WTC11 (cell line): ENCODE measurements around the gene CDK17. TPM values are rescaled to one million over a fixed set of nuclear protein-coding genes. Genes with fewer than 3 reads are reported as not detected.

ENCODE experiments used
- ATAC-seq: fragments of 200-7000 bp; cut with Tn5 transposase; 2 replicates; pipeline ENCODE4 v1.10.0; 2021; ENCODE audit warnings: mild to moderate bottlenecking, moderate library complexity
- CTCF ChIA-PET: fragments of 300-600 bp; sonication (Branson Sonifier 250); formaldehyde crosslinking; loops from one replicate; lab custom pipeline; 2021; ENCODE audit warnings: antibody characterized with exemption; lab: Charles Lee
- POLR2A ChIA-PET: fragments of 350-600 bp; sonication (Branson Sonifier 250); formaldehyde crosslinking; loops from one replicate; lab custom pipeline; 2021; ENCODE audit warnings: antibody characterized with exemption; lab: Charles Lee
- DNase-seq: peaks from one replicate; pipeline ENCODE4 v3.0.0; 2021; ENCODE audit warnings: low spot score
- H3K27ac Mint-ChIP-seq: 2 replicates; pipeline ENCODE4 v1.8.0; 2021; ENCODE audit warnings: mixed read lengths
- H3K27me3 Mint-ChIP-seq: 2 replicates; pipeline ENCODE4 v1.8.0; 2021; ENCODE audit warnings: low read depth, mild to moderate bottlenecking, moderate library complexity, mixed read lengths
- H3K36me3 Mint-ChIP-seq: 2 replicates; pipeline ENCODE4 v1.8.0; 2021; ENCODE audit warnings: mixed read lengths
- H3K4me1 Mint-ChIP-seq: 2 replicates; pipeline ENCODE4 v1.8.0; 2022; ENCODE audit warnings: mixed read lengths
- H3K4me3 Mint-ChIP-seq: 2 replicates; pipeline ENCODE4 v1.8.0; 2021; ENCODE audit warnings: mild to moderate bottlenecking, moderate library complexity, mixed read lengths
- H3K9me3 Mint-ChIP-seq: 2 replicates; pipeline ENCODE4 v1.8.0; 2021; ENCODE audit warnings: mixed read lengths
- ATF1 ChIP-seq: sonication (generic); formaldehyde crosslinking; IDR thresholded peaks from 2 replicates; pipeline ENCODE4 v1.8.1; 2023; ENCODE audit warnings: mild to moderate bottlenecking, moderate library complexity, missing genetic modification reagents
- CBFB ChIP-seq: sonication (generic); formaldehyde crosslinking; IDR thresholded peaks from 2 replicates; pipeline ENCODE4 v1.8.1; 2022; ENCODE audit warnings: mild to moderate bottlenecking, low read depth, missing genetic modification reagents
- CREM ChIP-seq: sonication (generic); formaldehyde crosslinking; IDR thresholded peaks from 2 replicates; pipeline ENCODE4 v1.8.1; 2022; ENCODE audit warnings: mild to moderate bottlenecking, missing genetic modification reagents, moderate library complexity
- CTCF ChIP-seq: fragments of 200-600 bp; IDR thresholded peaks from 2 replicates; pipeline ENCODE4 v1.8.0; 2022; ENCODE audit warnings: antibody characterized with exemption
- E2F1 ChIP-seq: sonication (generic); formaldehyde crosslinking; IDR thresholded peaks from 2 replicates; pipeline ENCODE4 v1.8.0; 2022; ENCODE audit warnings: mild to moderate bottlenecking, missing genetic modification reagents
- ELF4 ChIP-seq: sonication (generic); formaldehyde crosslinking; IDR thresholded peaks from 2 replicates; pipeline ENCODE4 v1.8.1; 2022; ENCODE audit warnings: low read depth, mild to moderate bottlenecking, moderate library complexity, missing genetic modification reagents
- EMX1 ChIP-seq: fragments of 250-450 bp; sonication (Bioruptor Pico); IDR thresholded peaks from 2 replicates; pipeline ENCODE4 v1.8.0; 2021; ENCODE audit warnings: mild to moderate bottlenecking
- ESRRA ChIP-seq: sonication (generic); formaldehyde crosslinking; IDR thresholded peaks from 2 replicates; pipeline ENCODE4 v1.8.1; 2022; ENCODE audit warnings: mild to moderate bottlenecking, missing genetic modification reagents, borderline replicate concordance
- GRHL2 ChIP-seq: fragments of 250-450 bp; sonication (Bioruptor Pico); IDR thresholded peaks from 2 replicates; pipeline ENCODE4 v1.8.0; 2022; ENCODE audit warnings: mild to moderate bottlenecking, moderate library complexity; ENCODE audit not compliant: insufficient replicate concordance, severe bottlenecking
- JUN ChIP-seq: sonication (generic); formaldehyde crosslinking; IDR thresholded peaks from 2 replicates; pipeline ENCODE4 v1.8.0; 2023; ENCODE audit warnings: mild to moderate bottlenecking, missing genetic modification reagents
- KAT7 ChIP-seq: sonication (generic); formaldehyde crosslinking; IDR thresholded peaks from 2 replicates; pipeline ENCODE4 v1.8.1; 2023; ENCODE audit warnings: missing genetic modification reagents, mild to moderate bottlenecking, borderline replicate concordance
- MLX ChIP-seq: sonication (generic); formaldehyde crosslinking; IDR thresholded peaks from 2 replicates; pipeline ENCODE4 v1.8.1; 2023; ENCODE audit warnings: mild to moderate bottlenecking, missing genetic modification reagents, moderate library complexity
- MYBL2 ChIP-seq: sonication (generic); formaldehyde crosslinking; IDR thresholded peaks from 2 replicates; pipeline ENCODE4 v1.8.1; 2023; ENCODE audit warnings: mild to moderate bottlenecking, moderate library complexity, missing genetic modification reagents
- NFE2L1 ChIP-seq: sonication (generic); formaldehyde crosslinking; IDR thresholded peaks from 2 replicates; pipeline ENCODE4 v1.8.1; 2023; ENCODE audit warnings: missing genetic modification reagents
- NR3C1 ChIP-seq: sonication (generic); formaldehyde crosslinking; conservative IDR thresholded peaks from 2 replicates; pipeline ENCODE4 v1.8.1; 2023; ENCODE audit warnings: low read depth, mild to moderate bottlenecking, missing genetic modification reagents
- RORB ChIP-seq: fragments of 250-450 bp; sonication (Bioruptor Pico); IDR thresholded peaks from 2 replicates; pipeline ENCODE4 v1.9.0; 2021; ENCODE audit warnings: mild to moderate bottlenecking
- SOX15 ChIP-seq: fragments of 250-450 bp; sonication (Bioruptor Pico); IDR thresholded peaks from 2 replicates; pipeline ENCODE4 v1.9.0; 2021; ENCODE audit warnings: mild to moderate bottlenecking
- TP53 ChIP-seq: sonication (generic); formaldehyde crosslinking; IDR thresholded peaks from 2 replicates; pipeline ENCODE4 v1.8.1; 2023; ENCODE audit warnings: mild to moderate bottlenecking, missing genetic modification reagents
- ZMAT4 ChIP-seq: fragments of 250-450 bp; sonication (Bioruptor Pico); IDR thresholded peaks from 2 replicates; pipeline ENCODE4 v1.9.0; 2021; ENCODE audit warnings: mild to moderate bottlenecking
- ZNF121 ChIP-seq: sonication (generic); formaldehyde crosslinking; IDR thresholded peaks from 2 replicates; pipeline ENCODE4 v1.8.0; 2023; ENCODE audit warnings: missing genetic modification reagents
- ZNF317 ChIP-seq: sonication (generic); formaldehyde crosslinking; IDR thresholded peaks from 2 replicates; pipeline ENCODE4 v1.8.1; 2023; ENCODE audit warnings: low read depth, mild to moderate bottlenecking, moderate library complexity, missing genetic modification reagents, borderline replicate concordance
- ZNF425 ChIP-seq: fragments of 250-450 bp; sonication (Bioruptor Pico); conservative IDR thresholded peaks from 2 replicates; pipeline ENCODE4 v1.9.0; 2021; ENCODE audit warnings: mild to moderate bottlenecking
- ZNF512 ChIP-seq: sonication (generic); formaldehyde crosslinking; IDR thresholded peaks from 2 replicates; pipeline ENCODE4 v1.8.1; 2022; ENCODE audit warnings: missing genetic modification reagents, borderline replicate concordance
- ZNF671 ChIP-seq: fragments of 250-450 bp; sonication (Bioruptor Pico); IDR thresholded peaks from 2 replicates; pipeline ENCODE4 v1.8.0; 2021; ENCODE audit warnings: mild to moderate bottlenecking
- total RNA-seq: library from RNA; stranded (reverse); gene quantifications from 3 replicates; pipeline ENCODE4 v1.2.3, GENCODE V29; 2021

The CDK17 gene
- total RNA-seq, 1 experiment from 2014 or later = 20.0 TPM

GRCh38 chr12:96445691-96446583 lies 45.7 kb upstream of the CDK17 start (continued):
- TF ChIP-seq ZNF425 (no peak), EMX1 (CRISPR knock-in tag) (no peak), ZNF671 (CRISPR knock-in tag) (no peak), CTCF (no peak), ESRRA (CRISPR knock-in tag) (no peak), ELF4 (CRISPR knock-in tag) (no peak), CBFB (CRISPR knock-in tag) (no peak), MYBL2 (no peak), MLX (CRISPR knock-in tag) (no peak), TP53 (CRISPR knock-in tag) (no peak), KAT7 (no peak)

- H3K27ac Mint-ChIP-seq = no peak overlapping the region
- ATAC-seq = no peak
- H3K4me3 Mint-ChIP-seq = no peak overlapping the region
- no peaks in the 10 kb centered on the region for H3K4me1 Mint-ChIP-seq
- H3K36me3 Mint-ChIP-seq = no peaks in the 10 kb centered on the region
- TF ChIP-seq ATF1 (CRISPR knock-in tag) = no peak
- no peak for TF ChIP-seq ESRRA (CRISPR knock-in tag)
- CTCF ChIA-PET = no interaction called here
- POLR2A ChIA-PET = no interaction called here
- H3K27me3 Mint-ChIP-seq = no peaks in the 10 kb centered on the region
- DNase-seq = no peak
- H3K9me3 Mint-ChIP-seq = no peaks in the 10 kb centered on the region
Observed at GRCh38 chr12:96444399-96444798, 44.2 kb upstream of the CDK17 start.

GRCh38 chr12:96442906-96443305 lies 42.7 kb upstream of the CDK17 start:
- ChIA-PET CTCF (no interaction called here), POLR2A (no interaction called here)
- DNase-seq (no peak), ATAC-seq (no peak)
- no peaks in the 10 kb centered on the region for H3K9me3 Mint-ChIP-seq
- no peaks in the 10 kb centered on the region for H3K4me1 Mint-ChIP-seq
- TF ChIP-seq RORB (CRISPR knock-in tag) = no peak
- TF ChIP-seq CREM (CRISPR knock-in tag) = no peak
- no peaks in the 10 kb centered on the region for H3K36me3 Mint-ChIP-seq
- no peak overlapping the region for H3K27ac Mint-ChIP-seq
- no peaks in the 10 kb centered on the region for H3K27me3 Mint-ChIP-seq
- no peak overlapping the region for H3K4me3 Mint-ChIP-seq

- H3K9me3 Mint-ChIP-seq = no peaks in the 10 kb centered on the region
- no peaks in the 10 kb centered on the region for H3K27me3 Mint-ChIP-seq
- CTCF ChIA-PET = no interaction called here
- no peaks in the 10 kb centered on the region for H3K4me1 Mint-ChIP-seq
- H3K27ac Mint-ChIP-seq = no peak overlapping the region
- no peak for DNase-seq
- POLR2A ChIA-PET = no interaction called here
- H3K4me3 Mint-ChIP-seq = no peak overlapping the region
- no peaks in the 10 kb centered on the region for H3K36me3 Mint-ChIP-seq
- no peak for ATAC-seq
- TF ChIP-seq ZNF317 (CRISPR knock-in tag) (no peak), TP53 (CRISPR knock-in tag) (no peak), ZMAT4 (CRISPR knock-in tag) (no peak), ZNF121 (CRISPR knock-in tag) (no peak), SOX15 (CRISPR knock-in tag) (no peak), GRHL2 (no peak), NR3C1 (no peak), JUN (CRISPR knock-in tag) (no peak), ZNF512 (CRISPR knock-in tag) (no peak), E2F1 (CRISPR knock-in tag) (no peak), NFE2L1 (no peak)
Observed at GRCh38 chr12:96441816-96442215, 41.6 kb upstream of the CDK17 start.
